RWPE1 (cell line): ENCODE measurements around the gene DOCK6.
A peak's percentile ranks its signal among the peaks of the same experiment; 100 is the strongest.

Experiments
- CTCF ChIA-PET: fragments of 350-600 bp; sonication (Branson Sonifier 250); formaldehyde crosslinking; extraction: SDS; loops from one replicate; lab custom pipeline; 2021; lab: Yijun Ruan, JAX
- POLR2A ChIA-PET: fragments of 400-600 bp; formaldehyde crosslinking; extraction: SDS; loops from one replicate; lab custom pipeline; 2020; ENCODE audit warnings: antibody characterized with exemption; ENCODE audit not compliant: low non-redundant PET; lab: Yijun Ruan, JAX
- DNase-seq: peaks from one replicate; pipeline ENCODE4 v3.0.0; 2012; ENCODE audit warnings: low spot score
- H3K27ac ChIP-seq: fragments of 450-650 bp; 2 replicates; pipeline ENCODE4 v1.5.1; 2017
- CTCF ChIP-seq: fragments of 450-650 bp; conservative IDR thresholded peaks from 2 replicates; pipeline ENCODE4 v1.5.1; 2017; ENCODE audit warnings: low read depth, mild to moderate bottlenecking

The DOCK6 gene

GRCh38 chr19:11288349-11288748 lies 26.0 kb upstream of the DOCK6 start:
- no peak overlapping the region for H3K27ac ChIP-seq
- CTCF ChIA-PET = interaction anchor here (0.5 to 1.2 kb wide), 3 partner anchors 57 to 194 kb away, joined by 3 to 4 read pairs (median 3); no protein-coding TSS in a partner anchor
- TF ChIP-seq CTCF = peak; percentile 36
- POLR2A ChIA-PET = no interaction called here
- peak; percentile 39 for DNase-seq

GRCh38 chr19:11286312-11286974 lies 24.1 kb upstream of the DOCK6 start:
- ChIA-PET POLR2A (no interaction called here), CTCF (interaction anchor here (0.7 to 1.3 kb wide), 2 partner anchors 79 to 196 kb away, joined by 3 to 9 read pairs; no protein-coding TSS in a partner anchor)
- TF ChIP-seq CTCF = no peak
- no peak for DNase-seq
- H3K27ac ChIP-seq = peak overlapping the region; percentile 35

GRCh38 chr19:11284515-11284914 lies 22.2 kb upstream of the DOCK6 start:
- POLR2A ChIA-PET = no interaction called here
- TF ChIP-seq CTCF = no peak
- peak overlapping the region; percentile 41 for H3K27ac ChIP-seq
- no peak for DNase-seq
- CTCF ChIA-PET = interaction anchor here (0.6 kb wide), 1 partner anchor 345 kb away, joined by 3 read pairs; no protein-coding TSS in a partner anchor

DNA sequence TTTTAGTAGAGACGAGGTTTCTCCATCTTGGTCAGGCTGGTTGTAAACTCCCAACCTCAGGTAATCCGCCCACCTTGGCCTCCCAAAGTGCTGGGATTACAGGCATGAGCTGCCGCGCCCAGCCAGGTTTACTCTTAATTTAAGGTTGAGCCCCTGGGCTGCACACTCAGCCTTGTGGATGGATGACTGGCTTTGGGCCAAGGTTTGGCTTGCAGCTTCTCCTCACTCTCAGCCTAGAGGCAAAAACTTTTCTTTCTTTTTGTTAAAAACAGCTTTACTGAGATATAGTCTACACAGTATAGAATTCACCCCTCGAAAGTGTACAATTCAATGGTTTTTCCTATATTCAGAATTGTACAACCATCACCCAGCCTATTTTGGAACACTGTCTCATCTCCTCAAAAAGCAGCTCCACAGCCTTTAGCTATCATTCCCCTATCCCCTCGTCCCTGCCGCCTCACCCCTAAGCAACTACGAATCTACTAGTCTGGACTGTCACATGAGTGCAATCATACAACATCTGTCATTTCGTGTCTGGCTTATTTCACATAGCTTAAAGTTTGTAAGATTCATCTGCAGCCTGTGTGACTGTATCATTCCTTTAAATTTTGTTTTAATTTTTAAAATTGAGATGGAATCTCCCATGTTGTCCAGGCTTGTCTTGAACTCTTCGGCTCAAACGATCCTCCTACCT lies 19.2 kb upstream of the DOCK6 start:
- H3K27ac ChIP-seq = no peak overlapping the region
- TF ChIP-seq CTCF = no peak
- DNase-seq = no peak
- CTCF ChIA-PET = interaction anchor here (0.6 to 0.7 kb wide), 2 partner anchors 8 to 38 kb away, joined by 3 read pairs; no protein-coding TSS in a partner anchor
- POLR2A ChIA-PET = interaction anchor here (0.5 kb wide), 1 partner anchor 93 kb away, joined by 3 read pairs; no protein-coding TSS in a partner anchor

DNA sequence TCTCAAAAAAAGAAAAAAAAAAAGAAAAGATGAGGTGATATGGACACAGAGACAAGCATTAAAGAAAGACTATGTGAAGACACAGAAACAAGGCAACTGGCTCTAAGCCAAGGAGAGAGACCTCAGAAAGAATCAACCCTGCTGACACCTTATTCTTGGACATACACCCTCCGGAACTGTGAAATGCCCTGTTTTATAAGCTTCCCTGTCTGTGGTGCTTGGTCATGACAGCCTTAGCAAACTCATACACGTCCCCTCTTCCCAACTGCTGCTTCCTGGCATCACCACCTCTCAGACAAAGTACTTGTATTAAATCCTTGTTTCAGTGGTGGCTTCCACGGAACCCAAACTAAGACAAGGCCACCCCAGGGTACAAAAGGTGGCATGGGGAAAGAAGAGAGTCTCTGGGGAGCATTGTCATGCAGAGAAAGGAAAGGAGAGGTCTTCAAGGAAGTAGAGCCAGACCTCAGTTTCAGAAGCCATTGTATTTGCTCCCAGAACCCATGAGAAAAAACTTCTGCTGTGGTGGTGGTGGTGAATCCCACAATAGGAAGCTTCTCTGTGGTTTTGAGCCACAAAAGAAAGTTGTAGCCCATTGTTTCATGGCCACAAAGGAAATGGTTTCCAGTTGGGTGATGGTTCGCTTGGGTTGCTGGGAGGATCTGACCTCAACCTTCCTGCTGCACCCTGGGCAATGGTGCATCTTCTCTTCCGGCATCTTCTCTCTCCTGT lies 17.3 kb upstream of the DOCK6 start:
- no peak overlapping the region for H3K27ac ChIP-seq
- CTCF ChIA-PET = interaction anchor here (0.7 to 1.2 kb wide), 3 partner anchors 9 to 155 kb away, joined by 3 to 7 read pairs (median 3); partner anchors contain the start of gene ODAD3
- TF ChIP-seq CTCF = no peak
- no peak for DNase-seq
- POLR2A ChIA-PET = no interaction called here

DNA sequence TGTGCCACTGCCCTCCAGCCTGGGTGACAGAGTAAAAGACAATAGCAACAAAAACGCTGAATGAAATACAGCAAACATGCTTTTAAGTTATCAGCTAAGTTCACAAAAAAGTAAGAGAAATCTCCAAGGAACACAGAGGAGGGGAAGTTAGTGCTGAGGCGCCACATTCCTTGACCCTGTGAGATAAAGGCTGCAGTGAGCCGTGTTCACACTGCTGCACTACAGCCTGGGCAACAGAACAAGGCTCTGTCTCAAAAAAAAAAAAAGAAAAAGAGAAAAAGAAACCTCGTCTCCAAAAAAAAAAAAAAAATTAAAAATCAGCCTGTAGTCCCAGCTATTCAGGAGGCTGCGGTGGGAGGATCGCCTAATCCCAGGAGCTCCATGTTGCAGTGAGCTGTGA lies 16.3 kb upstream of the DOCK6 start:
- H3K27ac ChIP-seq = no peak overlapping the region
- ChIA-PET POLR2A (no interaction called here), CTCF (no interaction called here)

More for the DNA sequence above, 16.3 kb upstream of the DOCK6 start:
- no peak for TF ChIP-seq CTCF
- no peak for DNase-seq
